GM21737 (cell line): ENCODE results near the gene CACNA1C.
"Not testable (repeated sequence)": the region's sequence is repeated elsewhere in the genome, so short reads cannot be mapped to it uniquely, and the experiment has no call there.

Source experiments
- ATAC-seq: cut with Tn5 transposase; IDR thresholded peaks from one replicate; pipeline ENCODE4 v1.9.1; 2021; ENCODE audit warnings: mild to moderate bottlenecking, moderate library complexity; ENCODE audit not compliant: unreplicated experiment

CACNA1C gene

GRCh38 chr12:2488596-2488995 is 435.8 kb downstream of the CACNA1C start:
- no peak for ATAC-seq

DNA sequence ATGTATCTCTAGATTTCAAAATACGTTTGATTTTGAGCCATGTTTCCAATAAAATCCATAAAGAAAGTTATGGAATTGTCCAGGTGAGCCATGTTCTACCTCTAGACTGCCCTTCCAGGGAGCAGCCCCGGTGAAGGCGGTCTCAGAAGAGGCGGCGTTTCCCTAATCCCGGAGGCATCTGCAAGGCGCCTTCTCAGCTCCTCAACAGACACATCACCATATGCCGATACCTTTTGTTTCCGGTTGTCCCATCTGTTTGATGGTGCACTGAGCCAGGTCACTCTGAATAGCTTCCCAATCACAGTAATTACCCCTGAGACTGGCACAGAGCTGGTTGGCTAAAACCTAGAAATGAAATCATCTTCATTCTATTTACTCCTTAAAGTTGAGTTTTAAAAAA is 436.5 kb downstream of the CACNA1C start:
- ATAC-seq, result no peak

GRCh38 chr12:2490831-2491230 is 438.0 kb downstream of the CACNA1C start:
- ATAC-seq, result no peak

DNA sequence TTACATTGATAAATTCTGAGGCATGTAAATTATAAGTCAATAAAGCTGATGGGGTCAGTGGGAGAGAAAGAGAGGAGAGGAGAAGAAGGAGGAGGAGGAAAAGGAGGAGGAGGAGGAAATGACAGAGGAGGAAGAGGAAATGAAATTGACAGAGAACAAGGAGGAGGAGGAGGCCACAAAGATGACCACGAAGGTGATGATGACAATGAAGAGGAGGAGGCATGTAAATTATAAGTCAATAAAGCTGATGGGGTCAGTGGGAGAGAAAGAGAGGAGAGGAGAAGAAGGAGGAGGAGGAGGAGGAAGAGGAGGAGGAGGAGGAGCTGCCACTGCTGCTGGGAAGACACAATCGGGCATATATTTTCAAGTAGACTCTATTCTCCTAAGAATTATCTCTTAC is 438.6 kb downstream of the CACNA1C start:
- not testable (repeated sequence) for ATAC-seq

- no peak for ATAC-seq
Measured at GRCh38 chr12:2492236-2492635, 439.4 kb downstream of the CACNA1C start.

GRCh38 chr12:2493086-2493485 is 440.3 kb downstream of the CACNA1C start:
- ATAC-seq, result no peak

GRCh38 chr12:2494486-2495192 is 441.9 kb downstream of the CACNA1C start:
- no peak for ATAC-seq

GRCh38 chr12:2495417-2496112 is 442.8 kb downstream of the CACNA1C start:
- ATAC-seq, result no peak

DNA sequence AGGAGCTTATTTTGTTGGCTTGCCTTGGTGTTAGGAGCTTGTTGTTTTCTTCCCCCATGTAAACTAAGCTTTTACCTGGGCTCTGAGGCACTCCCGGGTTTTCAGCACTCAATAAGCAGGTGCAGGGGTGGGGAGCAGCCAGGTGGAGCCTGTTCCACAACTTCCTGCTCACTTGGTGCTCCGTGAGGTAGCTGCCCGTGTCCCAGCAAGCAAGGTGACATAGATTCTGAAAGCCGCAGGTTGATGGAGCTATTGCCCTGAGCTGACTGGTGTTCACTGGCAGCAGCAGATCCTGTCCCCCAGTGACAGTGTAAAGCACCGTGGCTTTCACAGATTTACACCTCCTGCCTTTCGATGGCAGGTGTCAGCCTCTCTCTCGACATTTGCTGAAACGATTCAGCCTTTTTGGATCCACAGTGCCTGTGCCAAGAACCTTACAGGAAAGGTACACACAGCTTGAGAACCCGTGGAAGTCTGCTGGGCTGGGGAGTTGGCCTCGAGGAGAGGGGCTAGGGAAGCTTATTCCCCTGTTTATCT is 446.2 kb downstream of the CACNA1C start:
- no peak for ATAC-seq

GRCh38 chr12:2501464-2502191 is 448.8 kb downstream of the CACNA1C start:
- ATAC-seq, result no peak

DNA sequence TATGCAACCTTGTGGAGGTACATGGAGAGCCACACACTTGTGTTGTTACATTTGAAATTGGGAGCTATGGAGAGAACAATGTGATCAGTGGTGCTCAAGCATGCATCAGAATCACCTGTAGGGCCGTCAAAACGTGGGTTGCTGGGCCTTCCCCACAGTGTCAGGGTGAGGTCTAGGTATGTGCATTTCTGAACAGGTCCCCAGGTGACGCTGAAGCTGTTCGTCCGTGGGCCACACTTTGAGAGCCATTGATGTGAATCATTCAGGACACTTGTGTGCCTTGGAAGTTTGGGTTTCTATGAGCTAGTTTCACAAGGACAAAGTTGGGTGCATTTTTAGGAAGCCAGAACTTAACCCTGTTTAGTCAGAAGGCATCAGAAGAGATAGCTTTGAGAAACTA is 450.2 kb downstream of the CACNA1C start:
- ATAC-seq, result no peak

DNA sequence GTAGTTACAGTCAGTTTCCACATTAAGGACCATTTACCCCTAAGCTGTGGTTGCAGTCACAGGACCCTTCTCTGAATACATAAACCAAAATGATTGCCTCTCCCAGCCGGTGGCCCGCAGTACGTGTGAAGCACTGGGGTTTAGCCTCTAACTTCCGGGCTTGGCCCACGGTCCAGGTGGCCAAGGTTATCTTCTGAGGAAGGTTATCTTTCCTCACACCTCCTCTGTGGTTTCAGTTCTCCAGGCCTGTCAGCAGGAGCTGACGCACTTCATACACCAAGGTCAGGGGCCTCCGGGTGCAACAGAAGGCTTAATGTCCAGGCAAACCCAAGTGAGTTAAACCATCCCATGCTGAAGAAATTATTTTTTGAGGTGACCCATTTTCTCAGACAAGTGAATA is 451.0 kb downstream of the CACNA1C start:
- ATAC-seq, result no peak

- no peak for ATAC-seq
Measured at GRCh38 chr12:2504577-2504976, 451.8 kb downstream of the CACNA1C start.

GRCh38 chr12:2507814-2508213 is 455.0 kb downstream of the CACNA1C start:
- no peak for ATAC-seq

GRCh38 chr12:2509137-2509536 is 456.4 kb downstream of the CACNA1C start:
- no peak for ATAC-seq

DNA sequence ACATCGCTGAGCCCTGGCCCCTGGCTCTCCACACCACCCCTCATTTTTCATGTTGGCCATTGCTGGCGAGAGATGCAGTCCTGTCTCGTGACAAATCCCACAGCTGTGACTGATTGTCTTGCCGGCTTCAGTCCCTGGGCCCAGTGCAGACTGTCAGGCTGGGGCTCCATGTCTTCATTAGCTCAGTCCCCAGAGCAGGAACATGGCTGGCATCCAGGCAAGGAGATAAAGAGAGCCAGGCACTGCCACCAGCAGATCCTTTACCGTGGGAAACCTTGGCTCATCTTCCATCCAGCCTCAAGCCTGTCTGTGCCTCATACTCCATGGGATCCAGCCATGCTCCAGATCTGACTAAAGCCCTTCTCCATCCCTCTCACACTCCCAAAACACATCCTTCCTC is 457.3 kb downstream of the CACNA1C start:
- ATAC-seq, result no peak

- ATAC-seq, result no peak
Measured at GRCh38 chr12:2513141-2514037, 460.6 kb downstream of the CACNA1C start.

DNA sequence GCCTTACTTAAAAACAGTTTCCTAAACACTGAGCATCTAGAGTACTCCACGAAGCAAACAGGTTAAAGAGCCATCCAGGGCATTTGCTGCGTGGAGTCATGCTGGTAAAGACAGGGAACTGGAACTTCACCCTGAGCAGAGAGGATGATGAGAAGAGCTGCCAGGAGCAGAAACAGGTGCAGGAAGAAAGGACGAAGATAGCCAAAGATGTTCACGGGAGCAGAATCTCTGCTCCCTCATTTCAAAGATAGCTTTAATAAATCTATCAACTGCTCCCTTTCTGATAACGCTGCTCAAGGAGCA is 461.2 kb downstream of the CACNA1C start:
- ATAC-seq, result no peak

GRCh38 chr12:2520722-2521246 is 468.0 kb downstream of the CACNA1C start:
- ATAC-seq, result no peak

GRCh38 chr12:2523317-2523716 is 470.5 kb downstream of the CACNA1C start:
- no peak for ATAC-seq

GRCh38 chr12:2523844-2524243 is 471.1 kb downstream of the CACNA1C start:
- ATAC-seq, result no peak
